K562 (cell line): ENCODE data around the gene ZSWIM3. TPM values are rescaled to one million over a fixed set of nuclear protein-coding genes. Genes with fewer than 3 reads are reported as not detected.

Experiments used
- ATAC-seq: fragments of 200-7000 bp; cut with Tn5 transposase; 3 replicates; pipeline ENCODE4 v1.9.1; 2020; ENCODE audit warnings: moderate library complexity
- BruUV-seq: library from RNA; stranded (reverse); fragments of 400-500 nt; replicated peaks from 2 replicates; lab custom pipeline; 2021; lab: Mats Ljungman, UMichigan
- CTCF ChIA-PET: fragments of 300-600 bp; formaldehyde crosslinking; extraction: SDS; loops from one replicate; lab custom pipeline; 2021; ENCODE audit warnings: low intra/inter-chr PET ratio; lab: Yijun Ruan, JAX
- POLR2A ChIA-PET: fragments of 300-600, 350-650 bp; sonication (Branson Sonifier 250); formaldehyde crosslinking; extraction: SDS; loops from one replicate; lab custom pipeline; 2021; ENCODE audit warnings: antibody characterized with exemption, inconsistent platforms; lab: Yijun Ruan, JAX
- DNase-seq, 4 experiments: peaks; one replicate each; pipeline versions ENCODE4 v3.0.0 to v3.0.0-alpha.2; 2011 to 2018; ENCODE audit warnings: low spot score in 3 of 4, mixed read lengths in 3 of 4; ENCODE audit errors: extremely low read depth in 1 of 4
- FAIRE-seq: peaks from 2 replicates; lab custom pipeline; 2011; peaks lifted over from hg19 to GRCh38; lab: Jason Lieb, UNC
- H2AFZ ChIP-seq: 2 replicates; pipeline ENCODE4 v1.6.0; 2011; ENCODE audit warnings: low read depth, low read length, control low read depth, inconsistent platforms
- H3K27ac ChIP-seq: fragments of 200-600 bp; 3 replicates; pipeline ENCODE4 v1.8.0; 2011; ENCODE audit warnings: low read depth, mild to moderate bottlenecking, control low read depth, inconsistent platforms, low read length, moderate library complexity, mixed read lengths; ENCODE audit errors: extremely low read depth
- H3K27me3 ChIP-seq, 2 experiments: fragments of 300-600 bp in 1 of 2; 2 replicates in 1 of 2; 3 replicates in 1 of 2; pipeline versions ENCODE4 v1.6.0 to v1.8.0; 2011; ENCODE audit warnings: inconsistent platforms in 2 of 2, low read length in 2 of 2, mild to moderate bottlenecking in 1 of 2, mixed read lengths in 1 of 2, moderate library complexity in 1 of 2; ENCODE audit not compliant: control insufficient read depth in 2 of 2, insufficient read depth in 2 of 2
- H3K36me3 ChIP-seq: fragments of 300-600 bp; 3 replicates; pipeline ENCODE4 v1.8.0; 2011; ENCODE audit warnings: mild to moderate bottlenecking, low read length, inconsistent platforms; ENCODE audit not compliant: control insufficient read depth, insufficient read depth
- H3K4me1 ChIP-seq, 2 experiments: fragments of 200-600 bp in 1 of 2; replicated peaks in 1 of 2; 2 replicates in 1 of 2; 3 replicates in 1 of 2; pipeline versions ENCODE4 v1.5.1 to v1.8.0; 2011; ENCODE audit warnings: inconsistent platforms in 2 of 2, low read length in 2 of 2, mild to moderate bottlenecking in 1 of 2, mixed read lengths in 1 of 2, moderate library complexity in 1 of 2; ENCODE audit not compliant: control insufficient read depth in 2 of 2, insufficient read depth in 2 of 2
- H3K4me2 ChIP-seq: 2 replicates; pipeline ENCODE4 v1.6.1; 2011; ENCODE audit warnings: low read length, control low read depth, inconsistent platforms, mixed read lengths; ENCODE audit not compliant: insufficient read depth
- H3K4me3 ChIP-seq: fragments of 200-600 bp; sonication (generic), shearing (Covaris generic); 2 replicates; pipeline ENCODE4 v1.5.1; 2016; ENCODE audit warnings: control low read depth, inconsistent platforms
- H3K79me2 ChIP-seq: fragments of 200-600 bp; 3 replicates; pipeline ENCODE4 v1.8.0; 2011; ENCODE audit warnings: low read length, inconsistent platforms; ENCODE audit not compliant: control insufficient read depth, insufficient read depth
- H3K9ac ChIP-seq, 2 experiments: 2 replicates each; pipeline versions ENCODE4 v1.6.0 to v1.6.1; 2011; ENCODE audit warnings: low read depth in 2 of 2, low read length in 2 of 2, control low read depth in 1 of 2, inconsistent platforms in 1 of 2, mild to moderate bottlenecking in 1 of 2, mixed read lengths in 1 of 2; ENCODE audit not compliant: insufficient read depth in 1 of 2
- H3K9me1 ChIP-seq: one replicate; pipeline ENCODE4 v1.6.0; 2011; ENCODE audit warnings: inconsistent platforms, mild to moderate bottlenecking, low read length, moderate library complexity; ENCODE audit not compliant: control insufficient read depth, insufficient read depth
- H3K9me3 ChIP-seq: replicated peaks from 2 replicates; pipeline ENCODE4 v1.5.1; 2011; ENCODE audit warnings: low read depth, low read length, inconsistent platforms; ENCODE audit not compliant: control insufficient read depth, insufficient read depth
- H4K20me1 ChIP-seq: replicated peaks from 2 replicates; pipeline ENCODE4 v1.6.1; 2011; ENCODE audit warnings: low read length, inconsistent platforms, mixed read lengths; ENCODE audit not compliant: control insufficient read depth, insufficient read depth
- CBX5 ChIP-seq: IDR thresholded peaks from 2 replicates; pipeline ENCODE4 v1.6.1; 2014; ENCODE audit warnings: low read depth, borderline replicate concordance
- DDX20 ChIP-seq: fragments of 450-650 bp; IDR thresholded peaks from 2 replicates; pipeline ENCODE4 v1.6.1; 2016; ENCODE audit warnings: missing genetic modification characterization, low read depth, mild to moderate bottlenecking, missing compliant biosample characterization, moderate library complexity
- FOSL1 ChIP-seq: fragments of 200-800 bp; sonication (Bioruptor generic); conservative IDR thresholded peaks from 2 replicates; pipeline ENCODE4 v1.6.1; 2016; ENCODE audit warnings: missing genetic modification characterization, missing compliant biosample characterization
- JUN ChIP-seq, 2 experiments: sonication (generic) in 1 of 2; formaldehyde crosslinking in 1 of 2; IDR thresholded peaks; 2 replicates each; pipeline versions ENCODE4 v1.6.1 to v1.8.0; 2012 to 2022; ENCODE audit warnings: borderline replicate concordance in 2 of 2, mild to moderate bottlenecking in 2 of 2, improper control_type of control experiment in 1 of 2, low read depth in 1 of 2, low read length in 1 of 2, missing genetic modification reagents in 1 of 2
- JUND ChIP-seq, 2 experiments: IDR thresholded peaks; 2 replicates in 1 of 2; 3 replicates in 1 of 2; pipeline ENCODE4 v1.6.1; 2011; ENCODE audit warnings: borderline replicate concordance in 2 of 2, low read depth in 2 of 2, low read length in 2 of 2, improper control_type of control experiment in 1 of 2, missing biosample characterization in 1 of 2, missing genetic modification characterization in 1 of 2, missing genetic modification reagents in 1 of 2
- ZKSCAN1 ChIP-seq: fragments of 150-350 bp; IDR thresholded peaks from 2 replicates; pipeline ENCODE4 v1.6.1; 2016; ENCODE audit warnings: low read depth, low read length
- WGBS: fragments of 100-300 bp; shearing (Covaris generic); methylation state at CpG from one replicate; pipeline ENCODE4 v1.1.6; 2016; ENCODE audit warnings: low coverage, mixed read lengths; ENCODE audit not compliant: insufficient coverage; ENCODE audit errors: missing lambda C conversion rate; 5-methylcytosine and 5-hydroxymethylcytosine counted together
- in situ Hi-C: fragments of 300-500 bp; cut with MboI; formaldehyde crosslinking; loops from 4 replicates; pipeline ENCODE4 v1.15.0; 2018; ENCODE audit warnings: inconsistent platforms, mixed read lengths
- intact Hi-C: fragments of 100-400 bp; cut with micrococcal nuclease; formaldehyde crosslinking; loops from 2 replicates; pipeline ENCODE4 v1.14.2; 2022
- polyA plus RNA-seq, 8 experiments: library from polyadenylated mRNA; depleted of rRNA in 4 of 8; stranded (reverse) in 5 of 8; unstranded in 3 of 8; fragments of >200 nt; fragmentation: Nextera tagmentation in 2 of 8; fragmentation: Illumina TruSeq in 1 of 8; extraction: Ambion mirVana in 2 of 8; extraction: Trizol in 1 of 8; gene quantifications; 2 replicates each; pipeline versions ENCODE4 v1.2.1 to v1.2.3, GENCODE V29; 2011 to 2014; ENCODE audit warnings: inconsistent platforms in 1 of 8, missing spikeins in 1 of 8
- total RNA-seq, 7 experiments: library from RNA; depleted of rRNA in 6 of 7; stranded (reverse); fragments of >200 nt in 6 of 7; fragmentation: Illumina TruSeq in 2 of 7; extraction: Trizol in 2 of 7; gene quantifications; 2 replicates each; pipeline versions ENCODE4 v1.2.1 to v1.2.3, GENCODE V29; 2011 to 2021; ENCODE audit warnings: low replicate concordance in 1 of 7
- TF ChIP-seq, protein P1 (sequence below), 2 experiments: fragments of 450-650 bp in 1 of 2; sonication (generic) in 1 of 2; formaldehyde crosslinking in 1 of 2; IDR thresholded peaks in 1 of 2; conservative IDR thresholded peaks in 1 of 2; 2 replicates each; pipeline versions ENCODE4 v1.6.1 to v1.8.1; 2016 to 2023; ENCODE audit warnings: mild to moderate bottlenecking in 2 of 2, moderate library complexity in 2 of 2, inconsistent platforms in 1 of 2, missing genetic modification reagents in 1 of 2

Gene ZSWIM3
- total and polyA plus RNA-seq, 9 of the 15 experiments (the other 6 are each of a cell fraction or from before 2014, with no cell fraction given) = 1.7 to 4.3 (median 2.9) TPM

DNA sequence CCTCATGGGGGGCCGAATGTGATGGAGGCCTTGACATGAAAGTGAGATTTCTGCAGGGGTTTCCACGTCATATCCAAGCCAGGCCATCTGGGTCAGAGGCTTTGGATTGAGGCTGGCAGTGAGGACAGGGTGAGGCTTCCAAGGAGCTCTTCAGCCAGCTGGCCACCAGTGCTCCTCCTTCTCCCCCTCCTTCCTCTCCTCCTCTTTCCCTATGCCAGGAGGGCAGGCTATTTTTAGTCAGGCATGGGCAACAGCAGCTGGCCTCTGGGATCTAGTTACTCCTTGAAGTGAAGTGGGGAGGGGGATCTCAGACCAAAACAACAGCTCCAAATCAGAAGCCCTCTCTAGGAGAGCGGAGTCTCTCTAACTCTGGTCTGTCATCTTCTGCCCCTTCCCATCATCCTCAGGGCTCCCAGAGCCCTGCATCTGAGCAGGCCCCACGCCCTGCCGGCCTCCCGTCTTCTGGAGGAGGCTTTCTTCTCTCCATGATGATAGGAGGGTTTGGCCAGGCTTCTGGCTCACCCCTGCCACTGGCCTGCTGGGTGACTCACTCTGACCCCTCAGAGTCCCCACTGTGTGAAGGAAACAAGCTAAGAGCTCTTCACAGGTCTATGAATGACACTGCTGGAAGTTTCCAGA, 30.9 kb upstream of the ZSWIM3 start:
- Histone ChIP-seq H2AFZ (peak overlapping the region; percentile 53; the same call in 1 of the 2 replicates), H3K9me3 (no peaks in the 10 kb centered on the region), H3K79me2 (no peaks in the 10 kb centered on the region), H4K20me1 (no peaks in the 10 kb centered on the region), H3K27ac (no peak overlapping the region), H3K27me3 (peaks cover 0 to 4% of the 10 kb centered on the region in 2 experiments; a peak in 1 of 5 replicates), H3K9me1 (no peaks in the 10 kb centered on the region), H3K4me3 (no peak overlapping the region), H3K9ac (peak overlapping the region in 1 of 2 experiments; percentile 10; a peak in 1 of 4 replicates), H3K4me1 (peaks cover 14 to 32% of the 10 kb centered on the region in 2 experiments; a peak in 4 of 5 replicates), H3K36me3 (no peaks in the 10 kb centered on the region), H3K4me2 (no peak overlapping the region)
- CTCF ChIA-PET = no interaction called here
- POLR2A ChIA-PET = interaction anchor here (0.6 to 0.7 kb wide), 6 partner anchors 48 to 941 kb away, joined by 3 read pairs; partner anchors contain the start of gene YWHAB
- TF ChIP-seq JUND (IDR thresholded peaks at IDR 0.05; ENCODE audit: borderline replicate concordance, low read depth, low read length) (peak; percentile 68), JUND (tag; IDR thresholded peaks at IDR 0.05; ENCODE audit: borderline replicate concordance, low read depth, low read length) (no peak; the same call in 2 of the 3 replicates), JUN (IDR thresholded peaks at IDR 0.05; ENCODE audit: borderline replicate concordance, low read depth, low read length) (0 out of 2 replicates have a peak, but pooled peaks have one; percentile 5), JUN (CRISPR knock-in tag; IDR thresholded peaks at IDR 0.05; ENCODE audit: borderline replicate concordance) (no peak), FOSL1 (tag) (peak; percentile 57), CBX5 (no peak), DDX20 (tag) (no peak), ZKSCAN1 (peak; percentile 85; the same call in 1 of the 2 replicates)
- TF ChIP-seq, protein P1, sequence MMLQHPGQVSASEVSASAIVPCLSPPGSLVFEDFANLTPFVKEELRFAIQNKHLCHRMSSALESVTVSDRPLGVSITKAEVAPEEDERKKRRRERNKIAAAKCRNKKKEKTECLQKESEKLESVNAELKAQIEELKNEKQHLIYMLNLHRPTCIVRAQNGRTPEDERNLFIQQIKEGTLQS (IDR thresholded peaks at IDR 0.05) = peak; percentile 60
- TF ChIP-seq, protein P1 (CRISPR knock-in tag; conservative IDR thresholded peaks at IDR 0.05) = no peak
- ATAC-seq = peak; percentile 56
- no TSS peak for BruUV-seq
- in situ Hi-C loops (no loop called here), intact Hi-C loops (no loop called here)
- peak; percentile 6 for FAIRE-seq
- DNase-seq = peak; percentile 52 to 67 (median 58)
- 28% methylated on average over 5 of the region's 6 CpGs for WGBS
